HepG2 (cell line): Measurements from ENCODE around the gene TMEM204.

Experiments used
- BORCS8-MEF2B ChIP-seq: sonication (generic); formaldehyde crosslinking; IDR thresholded peaks from 2 replicates; pipeline ENCODE4 v1.8.0; 2022; ENCODE audit warnings: mild to moderate bottlenecking, missing genetic modification reagents
- BRCA1 ChIP-seq: sonication (generic); formaldehyde crosslinking; IDR thresholded peaks from 2 replicates; pipeline ENCODE4 v1.4.0; 2020; ENCODE audit warnings: missing genetic modification reagents
- CTCF ChIP-seq: sonication (generic); formaldehyde crosslinking; IDR thresholded peaks from 2 replicates; pipeline ENCODE4 v1.5.0; 2020; ENCODE audit warnings: mild to moderate bottlenecking, missing genetic modification reagents, moderate library complexity
- POLR2A ChIP-seq, 2 experiments: IDR thresholded peaks; 2 replicates each; pipeline ENCODE4 v1.6.1; 2011; ENCODE audit warnings: low read depth in 2 of 2, low read length in 2 of 2, mild to moderate bottlenecking in 1 of 2, moderate library complexity in 1 of 2; ENCODE audit not compliant: insufficient read depth in 1 of 2
- SMAD1 ChIP-seq: sonication (generic); formaldehyde crosslinking; IDR thresholded peaks from 2 replicates; pipeline ENCODE4 v1.4.0; 2020; ENCODE audit warnings: missing genetic modification reagents, low read depth, mild to moderate bottlenecking, borderline replicate concordance
- STAT6 ChIP-seq: sonication (generic); formaldehyde crosslinking; IDR thresholded peaks from 2 replicates; pipeline ENCODE4 v1.4.0; 2020; ENCODE audit warnings: missing genetic modification reagents, mild to moderate bottlenecking, borderline replicate concordance
- USF2 ChIP-seq, 2 experiments: sonication (generic) in 1 of 2; formaldehyde crosslinking in 1 of 2; IDR thresholded peaks; 2 replicates each; pipeline versions ENCODE4 v1.5.1 to v1.6.1; 2011 to 2020; ENCODE audit warnings: borderline replicate concordance in 1 of 2, low read depth in 1 of 2, low read length in 1 of 2, mild to moderate bottlenecking in 1 of 2, missing genetic modification reagents in 1 of 2, moderate library complexity in 1 of 2
- ZBTB21 ChIP-seq: sonication (generic); formaldehyde crosslinking; IDR thresholded peaks from 2 replicates; pipeline ENCODE4 v1.4.0; 2020; ENCODE audit warnings: missing genetic modification reagents

- TF ChIP-seq POLR2A (IDR thresholded peaks at IDR 0.05; ENCODE audit: insufficient read depth in 1 of 2, low read depth in 2 of 2, low read length in 2 of 2) (no peak), CTCF (no peak), ZBTB21 (CRISPR knock-in tag) (no peak), BORCS8-MEF2B (CRISPR knock-in tag) (no peak), USF2 (IDR thresholded peaks at IDR 0.05; ENCODE audit: low read depth, low read length) (no peak), USF2 (CRISPR knock-in tag; IDR thresholded peaks at IDR 0.05; ENCODE audit: borderline replicate concordance) (no peak), STAT6 (CRISPR knock-in tag) (no peak), SMAD1 (CRISPR knock-in tag) (no peak), BRCA1 (CRISPR knock-in tag) (no peak)
Observed at GRCh38 chr16:1512774-1513173, 20.7 kb upstream of the TMEM204 start.
